ENCODE results near the gene ZDHHC19.

- TF ChIP-seq CTCF (IDR thresholded peaks at IDR 0.05) (no peak), POLR2A (IDR thresholded peaks at IDR 0.05) (no peak)
These were observed 21.1 kb upstream of the ZDHHC19 start for GRCh38 chr3:196232154-196232881.

Data from thyroid gland (tissue), 4 donors.